Fibroblast of lung (primary cell): ENCODE measurements around the gene TNRC6C. TPM values are rescaled to one million over a fixed set of nuclear protein-coding genes. Genes with fewer than 3 reads are reported as not detected.

ENCODE experiments used
- DNase-seq, 2 donors: peaks; one replicate each; pipeline versions ENCODE4 v3.0.0 to v3.0.0-alpha.2; 2010; ENCODE audit warnings: low read depth in 2 of 2
- H2AFZ ChIP-seq: 2 replicates; pipeline ENCODE4 v1.5.1; 2012; ENCODE audit warnings: low read length, control low read depth, inconsistent platforms
- H3K27ac ChIP-seq: 2 replicates; pipeline ENCODE4 v1.5.1; 2011; ENCODE audit warnings: low read length, control low read depth; ENCODE audit not compliant: insufficient read depth
- H3K27me3 ChIP-seq: 2 replicates; pipeline ENCODE4 v1.5.1; 2011; ENCODE audit warnings: mild to moderate bottlenecking, low read length; ENCODE audit not compliant: control insufficient read depth, insufficient read depth
- H3K36me3 ChIP-seq: 2 replicates; pipeline ENCODE4 v1.5.1; 2011; ENCODE audit warnings: low read length; ENCODE audit not compliant: control insufficient read depth, insufficient read depth
- H3K4me1 ChIP-seq: 2 replicates; pipeline ENCODE4 v1.5.1; 2011; ENCODE audit warnings: low read length; ENCODE audit not compliant: control insufficient read depth, insufficient read depth; ENCODE audit errors: extremely low read depth
- H3K4me2 ChIP-seq: 2 replicates; pipeline ENCODE4 v1.5.1; 2011; ENCODE audit warnings: low read length, control low read depth; ENCODE audit not compliant: insufficient read depth; ENCODE audit errors: extremely low read depth
- H3K4me3 ChIP-seq, 4 experiments: fragments of 200-600 bp in 1 of 4; sonication (generic) in 1 of 4; replicated peaks in 1 of 4; 2 replicates each; pipeline ENCODE4 v1.5.1; 2011 to 2016; ENCODE audit warnings: low read length in 4 of 4, low read depth in 3 of 4, mild to moderate bottlenecking in 3 of 4, control low read depth in 2 of 4, inconsistent platforms in 1 of 4, mixed read lengths in 1 of 4; ENCODE audit not compliant: insufficient read depth in 1 of 4; ENCODE audit errors: control extremely low read depth in 1 of 4
- H3K79me2 ChIP-seq: 2 replicates; pipeline ENCODE4 v1.5.1; 2012; ENCODE audit warnings: mild to moderate bottlenecking, low read length, inconsistent platforms; ENCODE audit not compliant: control insufficient read depth, insufficient read depth
- H3K9ac ChIP-seq: 2 replicates; pipeline ENCODE4 v1.5.1; 2011; ENCODE audit warnings: mild to moderate bottlenecking, low read length, control low read depth; ENCODE audit not compliant: insufficient read depth
- H3K9me3 ChIP-seq: 2 replicates; pipeline ENCODE4 v1.5.1; 2012; ENCODE audit warnings: low read depth, low read length; ENCODE audit not compliant: control insufficient read depth, insufficient read depth
- H4K20me1 ChIP-seq: 2 replicates; pipeline ENCODE4 v1.5.1; 2011; ENCODE audit warnings: low read length; ENCODE audit not compliant: control insufficient read depth, insufficient read depth; ENCODE audit errors: extremely low read depth
- EZH2 ChIP-seq: IDR thresholded peaks from 2 replicates; pipeline ENCODE4 v1.5.1; 2012; ENCODE audit warnings: low read length, control low read depth, mild to moderate bottlenecking; ENCODE audit errors: missing control alignments
- polyA plus RNA-seq, 2 donors: library from polyadenylated mRNA; depleted of rRNA in 1 of 2; stranded (reverse) in 1 of 2; unstranded in 1 of 2; fragments of >200 nt; gene quantifications; 2 replicates each; pipeline ENCODE4 v1.2.1, GENCODE V29; 2011 to 2012; ENCODE audit warnings: missing spikeins in 1 of 2
- total RNA-seq: library from RNA; depleted of rRNA; stranded (reverse); fragments of >200 nt; gene quantifications from 2 replicates; pipeline ENCODE4 v1.2.1, GENCODE V29; 2014
- TF ChIP-seq, protein P1 (sequence below), 2 donors: IDR thresholded peaks in 1 of 2; conservative IDR thresholded peaks in 1 of 2; 1 replicate in 1 of 2; 2 replicates in 1 of 2; pipeline ENCODE4 v1.5.1; 2011 to 2012; ENCODE audit warnings: low read length in 2 of 2, control low read depth in 1 of 2, inconsistent platforms in 1 of 2, low read depth in 1 of 2, mild to moderate bottlenecking in 1 of 2

The TNRC6C gene
- total and polyA plus RNA-seq, 2 donors (not counting 1 experiment from before 2014, with no cell fraction given), result 2.1 to 4.6 TPM

DNA sequence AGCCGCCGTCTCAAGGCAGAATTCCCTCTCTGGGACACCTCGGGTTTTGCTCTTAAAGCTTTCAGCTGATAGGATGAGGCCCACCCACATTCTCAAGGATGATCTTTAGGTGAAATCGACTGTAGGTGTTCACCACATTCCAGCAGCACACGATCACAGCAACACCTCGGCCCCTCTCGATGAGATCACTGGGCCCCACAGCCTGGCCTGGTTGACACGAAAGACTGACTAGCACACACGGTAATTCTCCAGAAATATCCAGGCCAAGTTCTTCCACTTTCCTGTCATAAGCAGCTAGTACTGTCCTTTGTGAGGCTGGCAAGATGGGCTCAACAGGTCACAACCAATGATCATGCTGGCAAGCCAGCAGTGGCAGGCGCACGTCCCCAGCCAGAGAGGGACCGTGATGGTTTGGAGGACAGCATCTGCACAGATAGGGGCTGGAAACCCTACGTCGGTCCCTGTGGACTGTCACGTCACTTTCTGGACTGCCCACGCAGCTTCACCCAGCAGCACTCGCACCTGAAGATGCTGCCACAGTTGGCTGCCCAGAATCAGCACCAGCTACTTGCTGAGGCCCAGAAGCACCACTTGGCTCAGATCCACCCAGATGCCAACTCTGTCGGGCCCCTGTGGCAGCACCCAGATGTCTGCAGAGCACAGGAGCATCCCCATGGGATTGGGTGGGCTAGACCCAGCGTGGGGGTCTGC, 152.7 kb downstream of the TNRC6C start:
- no peak overlapping the region for H2AFZ ChIP-seq
- H3K27me3 ChIP-seq, result no peaks in the 10 kb centered on the region
- no peak overlapping the region for H3K9ac ChIP-seq
- H3K4me2 ChIP-seq, result no peak overlapping the region
- H3K36me3 ChIP-seq, result no peaks in the 10 kb centered on the region
- no peaks in the 10 kb centered on the region for H3K4me1 ChIP-seq
- DNase-seq, result no peak
- H3K9me3 ChIP-seq, result no peaks in the 10 kb centered on the region
- H3K4me3 ChIP-seq, result no peak overlapping the region
- H4K20me1 ChIP-seq, result no peaks in the 10 kb centered on the region
- H3K79me2 ChIP-seq, result no peaks in the 10 kb centered on the region
- no peak overlapping the region for H3K27ac ChIP-seq
- TF ChIP-seq EZH2, result no peak
- TF ChIP-seq, protein P1, sequence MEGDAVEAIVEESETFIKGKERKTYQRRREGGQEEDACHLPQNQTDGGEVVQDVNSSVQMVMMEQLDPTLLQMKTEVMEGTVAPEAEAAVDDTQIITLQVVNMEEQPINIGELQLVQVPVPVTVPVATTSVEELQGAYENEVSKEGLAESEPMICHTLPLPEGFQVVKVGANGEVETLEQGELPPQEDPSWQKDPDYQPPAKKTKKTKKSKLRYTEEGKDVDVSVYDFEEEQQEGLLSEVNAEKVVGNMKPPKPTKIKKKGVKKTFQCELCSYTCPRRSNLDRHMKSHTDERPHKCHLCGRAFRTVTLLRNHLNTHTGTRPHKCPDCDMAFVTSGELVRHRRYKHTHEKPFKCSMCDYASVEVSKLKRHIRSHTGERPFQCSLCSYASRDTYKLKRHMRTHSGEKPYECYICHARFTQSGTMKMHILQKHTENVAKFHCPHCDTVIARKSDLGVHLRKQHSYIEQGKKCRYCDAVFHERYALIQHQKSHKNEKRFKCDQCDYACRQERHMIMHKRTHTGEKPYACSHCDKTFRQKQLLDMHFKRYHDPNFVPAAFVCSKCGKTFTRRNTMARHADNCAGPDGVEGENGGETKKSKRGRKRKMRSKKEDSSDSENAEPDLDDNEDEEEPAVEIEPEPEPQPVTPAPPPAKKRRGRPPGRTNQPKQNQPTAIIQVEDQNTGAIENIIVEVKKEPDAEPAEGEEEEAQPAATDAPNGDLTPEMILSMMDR (conservative IDR thresholded peaks at IDR 0.05 in 1 of 2, IDR thresholded peaks at IDR 0.05 in 1 of 2; ENCODE audit: low read depth in 1 of 2, low read length in 2 of 2), result no peak

DNA sequence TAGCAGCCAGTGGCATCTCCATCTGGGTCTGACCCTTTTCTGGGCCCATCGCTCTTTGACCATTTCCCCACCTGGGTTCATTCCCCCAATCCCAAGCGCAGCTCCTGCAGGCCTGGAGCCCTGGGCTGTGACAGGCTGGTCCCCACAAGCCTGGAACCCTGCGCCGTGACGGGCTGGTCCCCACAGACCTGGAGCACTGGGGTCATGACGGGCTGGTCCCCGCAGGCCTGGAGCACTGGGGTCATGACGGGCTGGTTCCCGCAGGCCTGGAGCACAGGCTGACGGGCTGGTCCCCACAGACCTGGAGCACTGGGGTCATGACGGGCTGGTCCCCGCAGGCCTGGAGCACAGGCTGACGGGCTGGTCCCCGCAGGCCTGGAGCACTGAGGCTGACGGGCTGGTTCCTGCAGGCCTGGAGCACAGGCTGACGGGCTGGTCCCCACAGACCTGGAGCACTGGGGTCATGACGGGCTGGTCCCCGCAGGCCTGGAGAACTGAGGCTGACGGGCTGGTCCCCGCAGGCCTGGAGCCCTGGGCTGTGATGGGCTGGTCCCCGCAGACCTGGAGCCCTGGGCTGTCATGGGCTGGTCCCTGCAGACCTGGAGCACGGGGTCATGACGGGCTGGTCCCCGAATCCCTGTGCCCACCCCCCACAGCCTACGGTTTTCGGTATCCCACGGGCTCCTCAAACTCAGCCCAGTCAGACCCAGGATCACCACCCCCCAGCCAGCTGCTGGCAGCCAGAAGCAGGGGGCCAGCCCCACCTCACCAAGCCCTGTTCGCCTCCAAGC, 153.4 kb downstream of the TNRC6C start:
- no peaks in the 10 kb centered on the region for H4K20me1 ChIP-seq
- no peaks in the 10 kb centered on the region for H3K27me3 ChIP-seq
- no peak overlapping the region for H3K4me3 ChIP-seq
- H3K9me3 ChIP-seq, result no peaks in the 10 kb centered on the region
- no peaks in the 10 kb centered on the region for H3K36me3 ChIP-seq
- no peak for DNase-seq
- TF ChIP-seq, protein P1 (conservative IDR thresholded peaks at IDR 0.05 in 1 of 2, IDR thresholded peaks at IDR 0.05 in 1 of 2; ENCODE audit: low read depth in 1 of 2, low read length in 2 of 2), result no peak
- TF ChIP-seq EZH2, result no peak
- H3K27ac ChIP-seq, result no peak overlapping the region
- no peak overlapping the region for H2AFZ ChIP-seq
- no peaks in the 10 kb centered on the region for H3K4me1 ChIP-seq
- no peaks in the 10 kb centered on the region for H3K79me2 ChIP-seq
- no peak overlapping the region for H3K9ac ChIP-seq
- no peak overlapping the region for H3K4me2 ChIP-seq
